Adrenal gland (tissue), 5 donors: ENCODE data around the gene TACC2.

Experiments used
- POLR2A ChIP-seq, 2 donors: fragments of 450-650 bp; IDR thresholded peaks; one replicate each; pipeline ENCODE4 v1.6.1; 2017; ENCODE audit warnings: antibody characterized with exemption in 2 of 2, mild to moderate bottlenecking in 2 of 2, moderate library complexity in 1 of 2
- TF ChIP-seq, protein P1 (sequence below), 6 experiments: fragments of 450-650 bp in 4 of 6; fragments of 200-600 bp in 2 of 6; sonication (generic) in 1 of 6; IDR thresholded peaks; 1 replicate in 5 of 6; 2 replicates in 1 of 6; pipeline versions ENCODE4 v1.5.1 to v1.8.0; 2016 to 2021; ENCODE audit warnings: antibody characterized with exemption in 6 of 6, mild to moderate bottlenecking in 2 of 6, moderate library complexity in 1 of 6
- donor health status: DM: no; HTN: no; CAD: no.

GRCh38 chr10:122078965-122079795, 90.2 kb downstream of the TACC2 start:
- TF ChIP-seq, protein P1, sequence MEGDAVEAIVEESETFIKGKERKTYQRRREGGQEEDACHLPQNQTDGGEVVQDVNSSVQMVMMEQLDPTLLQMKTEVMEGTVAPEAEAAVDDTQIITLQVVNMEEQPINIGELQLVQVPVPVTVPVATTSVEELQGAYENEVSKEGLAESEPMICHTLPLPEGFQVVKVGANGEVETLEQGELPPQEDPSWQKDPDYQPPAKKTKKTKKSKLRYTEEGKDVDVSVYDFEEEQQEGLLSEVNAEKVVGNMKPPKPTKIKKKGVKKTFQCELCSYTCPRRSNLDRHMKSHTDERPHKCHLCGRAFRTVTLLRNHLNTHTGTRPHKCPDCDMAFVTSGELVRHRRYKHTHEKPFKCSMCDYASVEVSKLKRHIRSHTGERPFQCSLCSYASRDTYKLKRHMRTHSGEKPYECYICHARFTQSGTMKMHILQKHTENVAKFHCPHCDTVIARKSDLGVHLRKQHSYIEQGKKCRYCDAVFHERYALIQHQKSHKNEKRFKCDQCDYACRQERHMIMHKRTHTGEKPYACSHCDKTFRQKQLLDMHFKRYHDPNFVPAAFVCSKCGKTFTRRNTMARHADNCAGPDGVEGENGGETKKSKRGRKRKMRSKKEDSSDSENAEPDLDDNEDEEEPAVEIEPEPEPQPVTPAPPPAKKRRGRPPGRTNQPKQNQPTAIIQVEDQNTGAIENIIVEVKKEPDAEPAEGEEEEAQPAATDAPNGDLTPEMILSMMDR (IDR thresholded peaks at IDR 0.05), result no peak
- no peak for TF ChIP-seq POLR2A (IDR thresholded peaks at IDR 0.05)
